ENCODE measurements around the gene RNPEPL1. TPM values are rescaled to one million over a fixed set of nuclear protein-coding genes. Genes with fewer than 3 reads are reported as not detected.

The RNPEPL1 gene
- total and polyA plus RNA-seq, 2 donors from 2014 or later: 65.4 to 77.4 TPM

- H3K4me1 ChIP-seq (ENCODE audit: control insufficient read depth in 2 of 3, insufficient read depth in 2 of 3, low read depth in 1 of 3, low read length in 3 of 3): peaks cover 0 to 7% (median 0%) of the 10 kb centered on the region in 3 donors
- no peak overlapping the region for H3K9ac ChIP-seq (ENCODE audit: low read length in 3 of 3)
- no peak for TF ChIP-seq CTCF (IDR thresholded peaks at IDR 0.05; ENCODE audit: borderline replicate concordance, extremely low read depth, insufficient read depth)
- peaks cover 0 to 5% (median 4%) of the 10 kb centered on the region in 3 donors for H3K36me3 ChIP-seq (ENCODE audit: control insufficient read depth in 2 of 3, insufficient read depth in 3 of 3, low read length in 3 of 3)
- intact Hi-C loops (cut with DNase I): no loop called here
- H3K27me3 ChIP-seq (ENCODE audit: control insufficient read depth, insufficient read depth, low read length): no peaks in the 10 kb centered on the region
- H3K4me3 ChIP-seq (ENCODE audit: low read length in 3 of 3): no peak overlapping the region
- DNase-seq (peak in 1 of 5 donors; percentile 64), FAIRE-seq (no peak)
- H3K9me3 ChIP-seq (ENCODE audit: control insufficient read depth in 2 of 3, insufficient read depth in 1 of 3, low read length in 3 of 3): no peaks in the 10 kb centered on the region
- H3K27ac ChIP-seq (ENCODE audit: low read depth in 2 of 2, low read length in 2 of 2): no peak overlapping the region
These were observed 7.0 kb downstream of the RNPEPL1 start for GRCh38 chr2:240575101-240575965.

- no peaks in the 10 kb centered on the region for H3K9me3 ChIP-seq (ENCODE audit: control insufficient read depth in 2 of 3, insufficient read depth in 1 of 3, low read length in 3 of 3)
- H3K4me1 ChIP-seq (ENCODE audit: control insufficient read depth in 2 of 3, insufficient read depth in 2 of 3, low read depth in 1 of 3, low read length in 3 of 3): peaks cover 0 to 7% (median 0%) of the 10 kb centered on the region in 3 donors
- no peak for TF ChIP-seq CTCF (IDR thresholded peaks at IDR 0.05; ENCODE audit: borderline replicate concordance, extremely low read depth, insufficient read depth)
- no peak for FAIRE-seq
- no peak overlapping the region for H3K27ac ChIP-seq (ENCODE audit: low read depth in 2 of 2, low read length in 2 of 2)
- H3K4me3 ChIP-seq (ENCODE audit: low read length in 3 of 3): no peak overlapping the region
- H3K9ac ChIP-seq (ENCODE audit: low read length in 3 of 3): no peak overlapping the region
- intact Hi-C loops (cut with DNase I): no loop called here
- H3K27me3 ChIP-seq (ENCODE audit: control insufficient read depth, insufficient read depth, low read length): no peaks in the 10 kb centered on the region
- peak in 1 of 5 donors; percentile 46 for DNase-seq
- H3K36me3 ChIP-seq (ENCODE audit: control insufficient read depth in 2 of 3, insufficient read depth in 3 of 3, low read length in 3 of 3): peaks cover 0 to 5% (median 4%) of the 10 kb centered on the region in 3 donors
These were observed 7.8 kb downstream of the RNPEPL1 start for GRCh38 chr2:240576036-240576435.

GRCh38 chr2:240576436-240577205, 8.3 kb downstream of the RNPEPL1 start:
- FAIRE-seq: no peak
- Histone ChIP-seq H3K9me3 (ENCODE audit: control insufficient read depth in 2 of 3, insufficient read depth in 1 of 3, low read length in 3 of 3) (no peaks in the 10 kb centered on the region), H3K27ac (ENCODE audit: low read depth in 2 of 2, low read length in 2 of 2) (no peak overlapping the region), H3K9ac (ENCODE audit: low read length in 3 of 3) (no peak overlapping the region), H3K4me1 (ENCODE audit: control insufficient read depth in 2 of 3, insufficient read depth in 2 of 3, low read depth in 1 of 3, low read length in 3 of 3) (peaks cover 0 to 7% (median 0%) of the 10 kb centered on the region in 3 donors), H3K36me3 (ENCODE audit: control insufficient read depth in 2 of 3, insufficient read depth in 3 of 3, low read length in 3 of 3) (peaks cover 0 to 5% (median 4%) of the 10 kb centered on the region in 3 donors), H3K4me3 (ENCODE audit: low read length in 3 of 3) (no peak overlapping the region), H3K27me3 (ENCODE audit: control insufficient read depth, insufficient read depth, low read length) (no peaks in the 10 kb centered on the region)
- intact Hi-C loops (cut with DNase I): no loop called here
- no peak for TF ChIP-seq CTCF (IDR thresholded peaks at IDR 0.05; ENCODE audit: borderline replicate concordance, extremely low read depth, insufficient read depth)
- DNase-seq: peak in 1 of 5 donors; percentile 77

Measured in kidney (tissue), 14 donors.